IMR-90 (cell line): ENCODE measurements around the gene SERPINA3. TPM values are rescaled to one million over a fixed set of nuclear protein-coding genes. Genes with fewer than 3 reads are reported as not detected.

Experiments used
- ATAC-seq: fragments of 200-7000 bp; cut with Tn5 transposase; 2 replicates; pipeline ENCODE4 v1.9.1; 2020; ENCODE audit warnings: low read depth, mild to moderate bottlenecking, moderate library complexity
- BruUV-seq: library from RNA; stranded (reverse); fragments of 400-500 nt; replicated peaks from 2 replicates; lab custom pipeline; 2021; lab: Mats Ljungman, UMichigan
- CTCF ChIA-PET: fragments of 300-600 bp; formaldehyde crosslinking; extraction: SDS; loops from one replicate; lab custom pipeline; 2021; ENCODE audit warnings: antibody characterized with exemption; lab: Yijun Ruan, JAX
- POLR2A ChIA-PET: fragments of 300-600 bp; sonication (Branson Sonifier 250); formaldehyde crosslinking; loops from one replicate; lab custom pipeline; 2022; ENCODE audit warnings: antibody characterized with exemption; ENCODE audit not compliant: unreplicated experiment; lab: Charles Lee
- DNase-seq: peaks from one replicate; pipeline ENCODE4 v3.0.0; 2013
- H2AFZ ChIP-seq: replicated peaks from 2 replicates; pipeline ENCODE3; 2013; ENCODE audit warnings: low read length, mild to moderate bottlenecking; ENCODE audit not compliant: poor library complexity
- H2AK5ac ChIP-seq: 2 replicates; pipeline ENCODE4 v1.6.1; 2013; ENCODE audit warnings: low read depth, low read length, inconsistent platforms
- H2AK9ac ChIP-seq: replicated peaks from 2 replicates; pipeline ENCODE3; 2013; ENCODE audit warnings: mild to moderate bottlenecking, low read depth, low read length, moderate library complexity; ENCODE audit not compliant: poor library complexity
- H2BK120ac ChIP-seq: 2 replicates; pipeline ENCODE4 v1.6.1; 2013; ENCODE audit warnings: low read depth, low read length, inconsistent platforms
- H2BK15ac ChIP-seq: 3 replicates; pipeline ENCODE4 v1.6.1; 2013; ENCODE audit warnings: low read depth, low read length, inconsistent platforms
- H2BK20ac ChIP-seq: 2 replicates; pipeline ENCODE4 v1.6.1; 2013; ENCODE audit warnings: low read depth, mild to moderate bottlenecking, inconsistent platforms, low read length, moderate library complexity
- H2BK5ac ChIP-seq: 2 replicates; pipeline ENCODE4 v1.6.1; 2013; ENCODE audit warnings: mild to moderate bottlenecking, low read depth, low read length, inconsistent platforms; ENCODE audit not compliant: poor library complexity, severe bottlenecking
- H3K14ac ChIP-seq: replicated peaks from 2 replicates; pipeline ENCODE4 v1.6.1; 2013; ENCODE audit warnings: low read depth, low read length, inconsistent platforms
- H3K18ac ChIP-seq: 2 replicates; pipeline ENCODE4 v1.6.1; 2013; ENCODE audit warnings: low read depth, low read length, control low read depth
- H3K23ac ChIP-seq: 2 replicates; pipeline ENCODE4 v1.6.1; 2013; ENCODE audit warnings: low read depth, low read length, inconsistent platforms
- H3K27ac ChIP-seq: 2 replicates; pipeline ENCODE4 v1.5.1; 2013; ENCODE audit warnings: mild to moderate bottlenecking, control low read depth, low read length; ENCODE audit not compliant: insufficient read depth
- H3K27me3 ChIP-seq: 2 replicates; pipeline ENCODE4 v1.6.1; 2013; ENCODE audit warnings: low read length; ENCODE audit not compliant: control insufficient read depth, insufficient read depth
- H3K36me3 ChIP-seq: 2 replicates; pipeline ENCODE4 v1.6.1; 2013; ENCODE audit warnings: low read length, mixed read lengths; ENCODE audit not compliant: control insufficient read depth, insufficient read depth
- H3K4ac ChIP-seq: 2 replicates; pipeline ENCODE4 v1.6.1; 2013; ENCODE audit warnings: low read depth, low read length, inconsistent platforms
- H3K4me1 ChIP-seq: 2 replicates; pipeline ENCODE4 v1.6.1; 2013; ENCODE audit warnings: low read length, mixed read lengths; ENCODE audit not compliant: control insufficient read depth, insufficient read depth
- H3K4me2 ChIP-seq: 2 replicates; pipeline ENCODE4 v1.6.1; 2013; ENCODE audit warnings: low read depth, mild to moderate bottlenecking, control low read depth, low read length, moderate library complexity
- H3K4me3 ChIP-seq: 2 replicates; pipeline ENCODE4 v1.5.1; 2013; ENCODE audit warnings: low read depth, mild to moderate bottlenecking, control low read depth, low read length, moderate library complexity; ENCODE audit not compliant: insufficient read depth
- H3K56ac ChIP-seq: 2 replicates; pipeline ENCODE4 v1.6.1; 2013; ENCODE audit warnings: low read length, inconsistent platforms; ENCODE audit not compliant: insufficient read depth; ENCODE audit errors: extremely low read depth
- H3K79me1 ChIP-seq, 2 experiments: 2 replicates each; pipeline ENCODE4 v1.6.1; 2013; ENCODE audit warnings: low read length in 2 of 2, inconsistent platforms in 1 of 2, low read depth in 1 of 2
- H3K9ac ChIP-seq: 2 replicates; pipeline ENCODE4 v1.6.1; 2013; ENCODE audit warnings: low read depth, low read length, control low read depth
- H3K9me1 ChIP-seq: 2 replicates; pipeline ENCODE4 v1.6.1; 2013; ENCODE audit warnings: low read length, inconsistent platforms; ENCODE audit not compliant: insufficient read depth
- H3K9me3 ChIP-seq: 2 replicates; pipeline ENCODE4 v1.6.1; 2013; ENCODE audit warnings: low read length; ENCODE audit not compliant: control insufficient read depth, insufficient read depth
- H4K20me1 ChIP-seq: 2 replicates; pipeline ENCODE4 v1.6.1; 2013; ENCODE audit warnings: low read length, inconsistent platforms; ENCODE audit not compliant: insufficient read depth
- H4K5ac ChIP-seq: 2 replicates; pipeline ENCODE4 v1.6.1; 2013; ENCODE audit warnings: mild to moderate bottlenecking, low read depth, low read length, control low read depth
- H4K8ac ChIP-seq, 2 experiments: 2 replicates each; pipeline ENCODE4 v1.6.1; 2013; ENCODE audit warnings: low read depth in 2 of 2, low read length in 2 of 2, control low read depth in 1 of 2, inconsistent platforms in 1 of 2
- H4K91ac ChIP-seq: 2 replicates; pipeline ENCODE4 v1.6.1; 2013; ENCODE audit warnings: low read depth, low read length, inconsistent platforms; ENCODE audit not compliant: insufficient read depth
- BHLHE40 ChIP-seq: fragments of 150-350 bp; IDR thresholded peaks from 2 replicates; pipeline ENCODE4 v1.6.1; 2016; ENCODE audit warnings: mild to moderate bottlenecking, low read depth, low read length
- CEBPB ChIP-seq: IDR thresholded peaks from 2 replicates; pipeline ENCODE4 v1.6.1; 2012; ENCODE audit warnings: low read depth, low read length, improper control_type of control experiment
- CHD1 ChIP-seq: IDR thresholded peaks from 2 replicates; pipeline ENCODE4 v1.6.1; 2012; ENCODE audit warnings: low read depth, low read length, improper control_type of control experiment
- CTCF ChIP-seq: conservative IDR thresholded peaks from 2 replicates; pipeline ENCODE4 v1.5.1; 2012; ENCODE audit warnings: mild to moderate bottlenecking, low read depth, low read length, improper control_type of control experiment
- ELK1 ChIP-seq: fragments of 150-350 bp; IDR thresholded peaks from 2 replicates; pipeline ENCODE4 v1.6.1; 2016; ENCODE audit warnings: low read depth, mild to moderate bottlenecking, low read length, moderate library complexity, borderline replicate concordance
- FOS ChIP-seq: fragments of 150-350 bp; IDR thresholded peaks from 2 replicates; pipeline ENCODE4 v1.6.1; 2016; ENCODE audit warnings: low read depth, low read length
- MAFK ChIP-seq: IDR thresholded peaks from 2 replicates; pipeline ENCODE4 v1.6.1; 2012; ENCODE audit warnings: low read depth, low read length, improper control_type of control experiment
- MAZ ChIP-seq: IDR thresholded peaks from 2 replicates; pipeline ENCODE4 v1.6.1; 2012; ENCODE audit warnings: low read depth, mild to moderate bottlenecking, low read length, improper control_type of control experiment, moderate library complexity, borderline replicate concordance
- MXI1 ChIP-seq: IDR thresholded peaks from 2 replicates; pipeline ENCODE4 v1.6.1; 2012; ENCODE audit warnings: low read depth, mild to moderate bottlenecking, low read length, moderate library complexity, borderline replicate concordance
- NFE2L2 ChIP-seq: fragments of 150-350 bp; IDR thresholded peaks from 2 replicates; pipeline ENCODE4 v1.6.1; 2016; ENCODE audit warnings: low read depth, mild to moderate bottlenecking, low read length
- POLR2A ChIP-seq: IDR thresholded peaks from 2 replicates; pipeline ENCODE4 v1.6.1; 2012; ENCODE audit warnings: mild to moderate bottlenecking, low read depth, low read length
- RAD21 ChIP-seq: IDR thresholded peaks from 2 replicates; pipeline ENCODE4 v1.6.1; 2012; ENCODE audit warnings: low read length, improper control_type of control experiment
- RCOR1 ChIP-seq: IDR thresholded peaks from 2 replicates; pipeline ENCODE4 v1.6.1; 2012; ENCODE audit warnings: mild to moderate bottlenecking, low read length, improper control_type of control experiment; ENCODE audit not compliant: insufficient replicate concordance
- RFX5 ChIP-seq: IDR thresholded peaks from 2 replicates; pipeline ENCODE4 v1.8.0; 2012; ENCODE audit warnings: low read depth, mild to moderate bottlenecking, low read length, moderate library complexity
- SMC3 ChIP-seq: fragments of 150-350 bp; IDR thresholded peaks from 2 replicates; pipeline ENCODE4 v1.6.1; 2016; ENCODE audit warnings: low read depth, mild to moderate bottlenecking, antibody characterized with exemption, low read length, moderate library complexity
- WGBS, 2 experiments: methylation state at CpG; one replicate each; pipeline versions ENCODE4 v1.1.5 to v1.1.7; 2013; ENCODE audit warnings: missing lambda C conversion rate in 2 of 2; ENCODE audit not compliant: insufficient read length in 1 of 2; ENCODE audit errors: extremely low coverage in 2 of 2; 5-methylcytosine and 5-hydroxymethylcytosine counted together
- dilution Hi-C: fragments of 300-500 bp; cut with HindIII; formaldehyde crosslinking; loops from one replicate; pipeline ENCODE4 v1.14.3; 2018; ENCODE audit warnings: low sequenced_read_pairs; ENCODE audit not compliant: unreplicated experiment
- in situ Hi-C: fragments of 300-500 bp; cut with MboI; formaldehyde crosslinking; loops from 3 replicates; pipeline ENCODE4 v1.14.3; 2019; ENCODE audit warnings: low sequenced_read_pairs, inconsistent platforms, mixed read lengths
- intact Hi-C: fragments of 100-400 bp; cut with micrococcal nuclease; formaldehyde crosslinking; loops from 2 replicates; pipeline ENCODE4 v1.10.0; 2022
- polyA plus RNA-seq, 3 experiments: library from polyadenylated mRNA; depleted of rRNA; stranded (reverse); fragments of >200 nt; gene quantifications; 2 replicates each; pipeline ENCODE4 v1.2.3, GENCODE V29; 2012; ENCODE audit warnings: low replicate concordance in 1 of 3
- total RNA-seq: library from RNA; depleted of rRNA; stranded (reverse); fragments of >200 nt; gene quantifications from 2 replicates; pipeline ENCODE4 v1.2.3, GENCODE V29; 2012
- TF ChIP-seq, protein P1 (sequence below): fragments of 150-350 bp; IDR thresholded peaks from 2 replicates; pipeline ENCODE4 v1.6.1; 2017; ENCODE audit warnings: mild to moderate bottlenecking, antibody characterized with exemption, low read length, low read depth

SERPINA3 gene
- total and polyA plus RNA-seq, 2 of the 4 experiments (the other 2 are of a cell fraction) = 0.36 to 0.48 TPM

- Histone ChIP-seq H3K23ac (no peak overlapping the region), H2AFZ (no peak overlapping the region), H3K9ac (no peak overlapping the region), H2BK20ac (no peak overlapping the region), H3K9me3 (peaks cover 12% of the 10 kb centered on the region), H3K4ac (no peak overlapping the region), H3K56ac (no peak overlapping the region), H2BK120ac (no peak overlapping the region), H4K91ac (no peak overlapping the region), H3K36me3 (no peaks in the 10 kb centered on the region), H4K5ac (no peak overlapping the region), H2BK15ac (no peak overlapping the region), H2BK5ac (no peak overlapping the region), H2AK5ac (no peak overlapping the region), H3K27me3 (peaks cover 10% of the 10 kb centered on the region), H3K18ac (no peak overlapping the region), H3K9me1 (no peaks in the 10 kb centered on the region), H3K4me3 (no peak overlapping the region), H3K79me1 (no peaks in the 10 kb centered on the region), H2AK9ac (no peak overlapping the region), H3K4me1 (no peaks in the 10 kb centered on the region), H4K8ac (no peak overlapping the region), H3K4me2 (no peak overlapping the region), H4K20me1 (no peaks in the 10 kb centered on the region), H3K14ac (no peak overlapping the region), H3K27ac (no peak overlapping the region)
- BruUV-seq = no TSS peak
- no peak for TF ChIP-seq SMC3
- TF ChIP-seq MXI1 = no peak
- TF ChIP-seq RFX5 = no peak
- no peak for TF ChIP-seq MAZ
- TF ChIP-seq CHD1 = no peak
- TF ChIP-seq NFE2L2 = no peak
- no peak for TF ChIP-seq CEBPB
- no peak for TF ChIP-seq BHLHE40
- no peak for TF ChIP-seq FOS
- no peak for TF ChIP-seq RAD21
- no peak for TF ChIP-seq RCOR1
- TF ChIP-seq POLR2A = no peak
- TF ChIP-seq ELK1 = no peak
- TF ChIP-seq, protein P1, sequence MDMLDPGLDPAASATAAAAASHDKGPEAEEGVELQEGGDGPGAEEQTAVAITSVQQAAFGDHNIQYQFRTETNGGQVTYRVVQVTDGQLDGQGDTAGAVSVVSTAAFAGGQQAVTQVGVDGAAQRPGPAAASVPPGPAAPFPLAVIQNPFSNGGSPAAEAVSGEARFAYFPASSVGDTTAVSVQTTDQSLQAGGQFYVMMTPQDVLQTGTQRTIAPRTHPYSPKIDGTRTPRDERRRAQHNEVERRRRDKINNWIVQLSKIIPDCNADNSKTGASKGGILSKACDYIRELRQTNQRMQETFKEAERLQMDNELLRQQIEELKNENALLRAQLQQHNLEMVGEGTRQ = no peak
- no peak for TF ChIP-seq MAFK
- TF ChIP-seq CTCF = no peak
- dilution Hi-C loops (no loop called here), intact Hi-C loops (no loop called here), in situ Hi-C loops (no loop called here)
- no peak for DNase-seq
- CTCF ChIA-PET = no interaction called here
- no peak for ATAC-seq
- WGBS, 2 experiments = 60% methylated on average over 1 of the region's 4 CpGs; no CpG with 5 or more reads in 1 of the 2 experiments
- POLR2A ChIA-PET = no interaction called here
These were observed 11.2 kb downstream of the SERPINA3 start for GRCh38 chr14:94623422-94623809.
